NCI-H146 treated with DMSO at 0.1 percent for 48 hours (cell line): ENCODE measurements around the gene TUG1.

Experiments used
- DNase-seq: peaks from one replicate; lab custom pipeline; 2025; ENCODE audit not compliant: unreplicated experiment; lab: John Stamatoyannopoulos, UW

Gene TUG1

GRCh38 chr22:30947173-30947815, 21.8 kb upstream of the TUG1 start:
- DNase-seq: no peak

GRCh38 chr22:30947816-30948454, 21.1 kb upstream of the TUG1 start:
- no peak for DNase-seq

DNA sequence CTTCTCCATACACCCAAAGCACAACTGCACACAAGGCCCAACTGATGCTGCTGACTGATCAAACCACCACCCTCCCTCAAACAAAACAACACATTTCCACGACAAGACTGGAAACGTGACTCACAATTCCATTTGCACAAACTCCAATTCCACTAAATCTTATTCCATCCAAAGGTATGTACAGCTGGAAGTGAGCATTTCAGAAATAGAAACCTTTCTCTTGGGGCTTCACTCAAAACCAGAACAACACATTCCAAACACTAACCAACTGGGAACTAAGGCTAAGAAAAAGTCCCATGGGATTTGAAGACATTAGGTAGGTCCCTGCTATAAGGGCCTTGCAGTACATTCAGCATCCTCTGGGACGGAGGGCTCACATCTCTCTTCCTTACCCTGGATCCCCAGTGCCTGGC, 20.1 kb upstream of the TUG1 start:
- no peak for DNase-seq

- DNase-seq: no peak
Observed at GRCh38 chr22:30949934-30950660, 19.0 kb upstream of the TUG1 start.

- DNase-seq: no peak
Observed at GRCh38 chr22:30953206-30953605, 15.9 kb upstream of the TUG1 start.

DNA sequence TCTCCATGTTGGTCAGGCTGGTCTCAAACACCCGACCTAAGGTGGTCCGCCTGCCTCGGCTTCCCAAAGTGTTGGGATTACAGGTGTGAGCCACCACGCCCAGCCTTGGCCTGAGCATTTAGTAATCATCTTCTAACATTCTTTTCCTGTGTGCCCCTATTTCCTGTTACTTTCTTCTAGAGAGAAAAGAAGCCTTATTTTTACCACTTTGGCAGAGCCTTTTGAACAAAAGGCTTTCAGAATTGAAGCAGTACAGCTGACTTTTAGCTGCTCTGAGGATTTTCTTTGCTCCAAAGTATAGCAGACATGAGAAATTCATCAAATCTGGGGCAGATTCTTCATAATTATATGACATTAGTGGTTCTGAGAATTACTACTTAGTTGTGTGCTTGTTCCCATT, 13.9 kb upstream of the TUG1 start:
- no peak for DNase-seq

- no peak for DNase-seq
Observed at GRCh38 chr22:30964858-30965257, 4.2 kb upstream of the TUG1 start.

DNA sequence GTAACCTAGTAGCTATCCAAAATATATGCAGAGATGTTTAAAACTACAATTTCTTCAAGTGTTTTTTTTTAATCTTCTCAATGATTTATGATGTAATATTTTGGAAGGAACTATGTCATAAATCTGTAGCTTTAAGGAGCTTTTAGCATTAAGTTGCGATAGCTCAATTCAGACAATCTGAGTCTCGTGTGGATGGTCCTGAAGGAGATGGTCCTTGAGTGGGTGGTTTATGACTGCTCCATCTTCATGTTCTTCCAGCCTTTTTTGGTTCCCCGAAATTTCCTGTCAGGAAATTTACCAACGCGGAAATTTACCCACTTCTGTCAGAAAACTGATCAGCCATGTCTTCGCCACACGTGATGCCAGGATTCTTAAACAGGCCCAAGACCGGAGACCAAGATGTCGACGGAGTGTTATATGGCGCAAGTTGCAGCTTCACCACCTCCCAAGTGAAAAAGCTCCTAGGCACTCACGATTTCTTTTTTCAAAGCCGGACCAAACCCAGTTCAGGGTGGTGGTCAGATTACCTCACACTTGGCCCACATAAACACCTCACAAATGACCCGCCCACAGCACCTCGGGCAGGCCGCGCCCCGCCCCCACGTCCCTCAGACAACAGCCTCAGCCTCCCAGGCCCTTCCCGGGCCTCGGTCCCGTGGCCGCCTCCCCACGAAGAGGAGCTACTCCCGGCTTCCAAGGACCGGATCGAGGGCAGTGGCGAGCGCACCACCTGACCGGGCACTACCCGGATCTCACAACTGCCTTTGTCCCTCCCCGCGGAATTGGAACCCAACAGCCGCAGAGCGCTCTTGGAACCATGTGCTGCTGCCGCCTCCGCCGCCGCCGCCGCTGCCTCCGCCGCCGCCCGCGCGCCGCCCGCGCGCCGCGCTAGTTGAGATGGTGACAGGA, 796 bp upstream of the TUG1 start, which contains the start of gene MORC2:
Gene MORC2, minus strand, starts transcription at position 760 of the 909 bp plus-strand sequence. CDS start 885 bp downstream, outside the sequence.
- DNase-seq: peak; percentile 52

- DNase-seq: peak; percentile 2
Observed at GRCh38 chr22:30969532-30970355, 679 bp downstream of the TUG1 start.

DNA sequence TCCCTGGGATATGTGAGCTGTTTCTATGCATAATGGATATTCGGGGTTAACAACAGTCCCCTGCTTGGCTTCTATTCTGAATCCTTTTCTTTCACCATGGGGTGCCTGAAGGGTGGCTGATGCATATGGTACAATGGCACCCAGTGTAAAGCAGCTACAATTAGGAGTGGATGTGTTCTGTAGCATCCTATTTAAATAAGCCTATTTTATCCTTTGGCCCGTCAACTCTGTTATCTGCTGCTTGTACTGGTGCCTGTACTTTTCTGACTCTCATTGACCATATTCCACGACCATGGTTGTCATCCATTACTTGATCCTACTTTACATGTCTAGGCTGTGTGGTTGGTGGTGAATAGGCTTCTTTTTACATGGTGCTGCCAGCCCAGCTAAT, 1.3 kb downstream of the TUG1 start:
- no peak for DNase-seq

- DNase-seq: no peak
Observed at GRCh38 chr22:30978304-30978962, 9.4 kb downstream of the TUG1 start.

DNA sequence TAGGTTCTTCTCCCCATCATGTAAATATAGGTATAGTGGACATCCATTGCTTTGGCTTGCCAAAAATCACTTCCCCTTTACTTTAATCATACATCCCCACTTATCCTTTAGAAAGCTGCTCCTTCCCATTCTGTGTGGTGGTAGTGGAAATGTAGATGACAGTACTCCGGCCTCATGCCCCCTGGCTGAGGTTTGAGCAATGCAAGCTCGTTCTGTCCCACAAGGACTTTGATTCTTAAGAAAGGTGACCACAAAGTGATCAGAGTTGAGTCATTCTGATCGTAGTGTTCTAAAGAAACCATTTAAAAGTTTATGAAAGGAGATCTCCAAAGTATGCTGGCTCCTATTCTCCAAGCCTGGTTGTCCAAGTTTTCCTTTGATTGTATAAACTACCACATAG, 10.9 kb downstream of the TUG1 start:
- DNase-seq: no peak

DNA sequence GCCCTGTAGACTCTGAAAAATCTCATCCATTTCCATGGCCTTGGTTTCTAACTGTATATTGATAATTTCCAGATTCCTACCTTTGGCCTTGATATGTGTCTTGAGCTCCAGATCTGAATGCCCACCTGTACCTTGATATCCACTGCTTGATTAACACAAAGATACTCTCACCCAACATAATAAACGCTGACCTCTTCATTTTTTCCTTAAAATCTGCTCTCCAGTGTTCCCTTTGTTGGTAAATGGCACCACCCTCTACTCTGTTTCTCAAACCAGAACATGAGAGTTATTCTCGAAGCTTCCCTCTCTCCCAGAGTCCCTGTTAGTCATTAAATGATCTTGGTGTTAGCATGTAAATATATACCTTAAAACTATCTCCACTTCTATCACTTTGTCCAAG, 13.4 kb downstream of the TUG1 start:
- no peak for DNase-seq

DNA sequence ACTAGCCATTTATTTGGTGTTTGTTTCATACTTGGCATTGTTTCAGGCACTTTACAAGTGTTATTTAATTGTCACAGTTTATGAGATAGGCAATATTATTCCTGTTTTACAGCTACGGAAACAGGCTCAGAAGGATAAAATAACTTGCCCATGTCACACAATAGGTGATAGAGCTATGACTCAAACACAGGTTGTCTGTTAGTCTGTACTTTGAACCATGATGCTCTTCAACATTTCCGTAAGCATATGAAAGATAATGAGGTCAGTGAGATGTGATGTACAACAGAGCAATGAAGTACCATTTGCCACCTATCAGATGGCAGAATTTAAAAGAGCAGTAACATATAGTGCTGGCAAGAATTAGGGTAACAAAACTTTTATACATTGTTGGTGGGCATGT, 15.3 kb downstream of the TUG1 start:
- DNase-seq: no peak

GRCh38 chr22:30985561-30986208, 16.6 kb downstream of the TUG1 start:
- DNase-seq: peak; percentile 72

- no peak for DNase-seq
Observed at GRCh38 chr22:30989474-30989873, 20.4 kb downstream of the TUG1 start.

DNA sequence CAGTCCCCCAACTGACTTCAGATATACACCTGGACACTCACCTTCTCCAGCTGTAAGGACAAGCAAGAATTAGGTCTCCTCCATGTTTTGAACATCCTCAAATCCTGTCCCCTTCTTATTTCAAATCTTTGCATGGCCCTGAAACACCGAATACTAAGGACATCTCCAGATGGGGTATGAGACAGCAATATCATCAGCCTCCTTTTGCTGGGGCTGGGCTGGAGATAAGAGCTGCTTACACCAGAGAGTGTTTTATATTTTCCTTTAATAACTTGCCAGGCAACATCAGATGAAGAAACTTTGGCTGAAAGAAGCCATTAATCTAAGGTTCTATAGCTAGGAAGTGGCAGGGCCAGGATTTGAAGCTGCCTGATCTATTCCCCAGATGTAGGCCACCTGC, 21.6 kb downstream of the TUG1 start:
- DNase-seq: no peak

- DNase-seq: no peak
Observed at GRCh38 chr22:30992565-30992964, 23.5 kb downstream of the TUG1 start.

GRCh38 chr22:30994960-30995359, 25.9 kb downstream of the TUG1 start:
- DNase-seq: no peak
